Measurements from ENCODE around the gene HSF2.

DNA sequence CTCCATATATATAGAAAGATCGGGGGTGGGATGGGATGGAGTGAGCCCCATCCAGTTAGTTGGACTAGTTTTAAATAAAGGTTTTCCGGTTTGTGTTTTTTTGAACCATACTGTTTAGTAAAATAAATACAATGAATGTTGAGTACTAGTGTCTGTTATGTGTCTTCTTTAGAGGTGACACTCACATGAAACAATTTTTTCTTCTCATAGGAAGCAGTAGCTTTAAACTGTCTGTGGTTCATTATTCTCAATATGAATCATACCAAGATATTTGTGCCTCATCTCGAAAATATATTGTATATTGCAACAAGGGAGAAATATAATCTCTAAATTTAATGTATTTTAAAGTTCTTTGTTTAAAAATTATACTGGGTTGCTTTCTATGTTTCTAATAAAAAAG lies 33.4 kb downstream of the HSF2 start:
- TF ChIP-seq, protein P1, sequence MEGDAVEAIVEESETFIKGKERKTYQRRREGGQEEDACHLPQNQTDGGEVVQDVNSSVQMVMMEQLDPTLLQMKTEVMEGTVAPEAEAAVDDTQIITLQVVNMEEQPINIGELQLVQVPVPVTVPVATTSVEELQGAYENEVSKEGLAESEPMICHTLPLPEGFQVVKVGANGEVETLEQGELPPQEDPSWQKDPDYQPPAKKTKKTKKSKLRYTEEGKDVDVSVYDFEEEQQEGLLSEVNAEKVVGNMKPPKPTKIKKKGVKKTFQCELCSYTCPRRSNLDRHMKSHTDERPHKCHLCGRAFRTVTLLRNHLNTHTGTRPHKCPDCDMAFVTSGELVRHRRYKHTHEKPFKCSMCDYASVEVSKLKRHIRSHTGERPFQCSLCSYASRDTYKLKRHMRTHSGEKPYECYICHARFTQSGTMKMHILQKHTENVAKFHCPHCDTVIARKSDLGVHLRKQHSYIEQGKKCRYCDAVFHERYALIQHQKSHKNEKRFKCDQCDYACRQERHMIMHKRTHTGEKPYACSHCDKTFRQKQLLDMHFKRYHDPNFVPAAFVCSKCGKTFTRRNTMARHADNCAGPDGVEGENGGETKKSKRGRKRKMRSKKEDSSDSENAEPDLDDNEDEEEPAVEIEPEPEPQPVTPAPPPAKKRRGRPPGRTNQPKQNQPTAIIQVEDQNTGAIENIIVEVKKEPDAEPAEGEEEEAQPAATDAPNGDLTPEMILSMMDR (IDR thresholded peaks at IDR 0.05), result no peak
- no peak for TF ChIP-seq EP300 (IDR thresholded peaks at IDR 0.05)
- no peak for TF ChIP-seq POLR2A (IDR thresholded peaks at IDR 0.05)
- no peak for TF ChIP-seq POLR2AphosphoS5 (IDR thresholded peaks at IDR 0.05)

Data from gastroesophageal sphincter (tissue), 3 donors.